ENCODE data around the gene CLRN3.

DNA sequence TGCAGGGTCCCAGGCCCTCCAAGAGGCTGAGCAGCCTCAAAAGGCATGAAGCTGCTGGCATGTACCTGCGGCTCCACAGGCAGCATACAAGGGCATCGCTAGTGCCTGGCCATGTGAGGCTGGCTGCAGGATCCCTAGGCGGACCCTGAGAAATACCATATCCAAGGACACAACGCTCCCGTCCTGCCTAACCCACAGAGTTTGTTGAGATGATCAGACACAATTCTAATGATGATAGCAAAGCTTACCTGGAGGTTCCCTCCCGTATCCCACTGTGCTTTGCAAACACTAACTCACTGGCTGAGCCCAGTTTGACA, 17.3 kb downstream of the CLRN3 start:
- TF ChIP-seq POLR2A (IDR thresholded peaks at IDR 0.05) = no peak
- TF ChIP-seq, protein P1, sequence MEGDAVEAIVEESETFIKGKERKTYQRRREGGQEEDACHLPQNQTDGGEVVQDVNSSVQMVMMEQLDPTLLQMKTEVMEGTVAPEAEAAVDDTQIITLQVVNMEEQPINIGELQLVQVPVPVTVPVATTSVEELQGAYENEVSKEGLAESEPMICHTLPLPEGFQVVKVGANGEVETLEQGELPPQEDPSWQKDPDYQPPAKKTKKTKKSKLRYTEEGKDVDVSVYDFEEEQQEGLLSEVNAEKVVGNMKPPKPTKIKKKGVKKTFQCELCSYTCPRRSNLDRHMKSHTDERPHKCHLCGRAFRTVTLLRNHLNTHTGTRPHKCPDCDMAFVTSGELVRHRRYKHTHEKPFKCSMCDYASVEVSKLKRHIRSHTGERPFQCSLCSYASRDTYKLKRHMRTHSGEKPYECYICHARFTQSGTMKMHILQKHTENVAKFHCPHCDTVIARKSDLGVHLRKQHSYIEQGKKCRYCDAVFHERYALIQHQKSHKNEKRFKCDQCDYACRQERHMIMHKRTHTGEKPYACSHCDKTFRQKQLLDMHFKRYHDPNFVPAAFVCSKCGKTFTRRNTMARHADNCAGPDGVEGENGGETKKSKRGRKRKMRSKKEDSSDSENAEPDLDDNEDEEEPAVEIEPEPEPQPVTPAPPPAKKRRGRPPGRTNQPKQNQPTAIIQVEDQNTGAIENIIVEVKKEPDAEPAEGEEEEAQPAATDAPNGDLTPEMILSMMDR (IDR thresholded peaks at IDR 0.05) = no peak
